IMR-90 (cell line): ENCODE results near the gene ZDHHC14. TPM values are rescaled to one million over a fixed set of nuclear protein-coding genes. Genes with fewer than 3 reads are reported as not detected.

Experiments
- ATAC-seq: fragments of 200-7000 bp; cut with Tn5 transposase; 2 replicates; pipeline ENCODE4 v1.9.1; 2020; ENCODE audit warnings: low read depth, mild to moderate bottlenecking, moderate library complexity
- BruUV-seq: library from RNA; stranded (reverse); fragments of 400-500 nt; replicated peaks from 2 replicates; lab custom pipeline; 2021; lab: Mats Ljungman, UMichigan
- CTCF ChIA-PET: fragments of 300-600 bp; formaldehyde crosslinking; extraction: SDS; loops from one replicate; lab custom pipeline; 2021; ENCODE audit warnings: antibody characterized with exemption; lab: Yijun Ruan, JAX
- POLR2A ChIA-PET: fragments of 300-600 bp; sonication (Branson Sonifier 250); formaldehyde crosslinking; loops from one replicate; lab custom pipeline; 2022; ENCODE audit warnings: antibody characterized with exemption; ENCODE audit not compliant: unreplicated experiment; lab: Charles Lee
- DNase-seq: peaks from one replicate; pipeline ENCODE4 v3.0.0; 2013
- H2AFZ ChIP-seq: replicated peaks from 2 replicates; pipeline ENCODE3; 2013; ENCODE audit warnings: low read length, mild to moderate bottlenecking; ENCODE audit not compliant: poor library complexity
- H2AK5ac ChIP-seq: 2 replicates; pipeline ENCODE4 v1.6.1; 2013; ENCODE audit warnings: low read depth, low read length, inconsistent platforms
- H2AK9ac ChIP-seq: replicated peaks from 2 replicates; pipeline ENCODE3; 2013; ENCODE audit warnings: mild to moderate bottlenecking, low read depth, low read length, moderate library complexity; ENCODE audit not compliant: poor library complexity
- H2BK120ac ChIP-seq: 2 replicates; pipeline ENCODE4 v1.6.1; 2013; ENCODE audit warnings: low read depth, low read length, inconsistent platforms
- H2BK15ac ChIP-seq: 3 replicates; pipeline ENCODE4 v1.6.1; 2013; ENCODE audit warnings: low read depth, low read length, inconsistent platforms
- H2BK20ac ChIP-seq: 2 replicates; pipeline ENCODE4 v1.6.1; 2013; ENCODE audit warnings: low read depth, mild to moderate bottlenecking, inconsistent platforms, low read length, moderate library complexity
- H2BK5ac ChIP-seq: 2 replicates; pipeline ENCODE4 v1.6.1; 2013; ENCODE audit warnings: mild to moderate bottlenecking, low read depth, low read length, inconsistent platforms; ENCODE audit not compliant: poor library complexity, severe bottlenecking
- H3K14ac ChIP-seq: replicated peaks from 2 replicates; pipeline ENCODE4 v1.6.1; 2013; ENCODE audit warnings: low read depth, low read length, inconsistent platforms
- H3K18ac ChIP-seq: 2 replicates; pipeline ENCODE4 v1.6.1; 2013; ENCODE audit warnings: low read depth, low read length, control low read depth
- H3K23ac ChIP-seq: 2 replicates; pipeline ENCODE4 v1.6.1; 2013; ENCODE audit warnings: low read depth, low read length, inconsistent platforms
- H3K27ac ChIP-seq: 2 replicates; pipeline ENCODE4 v1.5.1; 2013; ENCODE audit warnings: mild to moderate bottlenecking, control low read depth, low read length; ENCODE audit not compliant: insufficient read depth
- H3K27me3 ChIP-seq: 2 replicates; pipeline ENCODE4 v1.6.1; 2013; ENCODE audit warnings: low read length; ENCODE audit not compliant: control insufficient read depth, insufficient read depth
- H3K36me3 ChIP-seq: 2 replicates; pipeline ENCODE4 v1.6.1; 2013; ENCODE audit warnings: low read length, mixed read lengths; ENCODE audit not compliant: control insufficient read depth, insufficient read depth
- H3K4ac ChIP-seq: 2 replicates; pipeline ENCODE4 v1.6.1; 2013; ENCODE audit warnings: low read depth, low read length, inconsistent platforms
- H3K4me1 ChIP-seq: 2 replicates; pipeline ENCODE4 v1.6.1; 2013; ENCODE audit warnings: low read length, mixed read lengths; ENCODE audit not compliant: control insufficient read depth, insufficient read depth
- H3K4me2 ChIP-seq: 2 replicates; pipeline ENCODE4 v1.6.1; 2013; ENCODE audit warnings: low read depth, mild to moderate bottlenecking, control low read depth, low read length, moderate library complexity
- H3K4me3 ChIP-seq: 2 replicates; pipeline ENCODE4 v1.5.1; 2013; ENCODE audit warnings: low read depth, mild to moderate bottlenecking, control low read depth, low read length, moderate library complexity; ENCODE audit not compliant: insufficient read depth
- H3K56ac ChIP-seq: 2 replicates; pipeline ENCODE4 v1.6.1; 2013; ENCODE audit warnings: low read length, inconsistent platforms; ENCODE audit not compliant: insufficient read depth; ENCODE audit errors: extremely low read depth
- H3K79me1 ChIP-seq, 2 experiments: 2 replicates each; pipeline ENCODE4 v1.6.1; 2013; ENCODE audit warnings: low read length in 2 of 2, inconsistent platforms in 1 of 2, low read depth in 1 of 2
- H3K9ac ChIP-seq: 2 replicates; pipeline ENCODE4 v1.6.1; 2013; ENCODE audit warnings: low read depth, low read length, control low read depth
- H3K9me1 ChIP-seq: 2 replicates; pipeline ENCODE4 v1.6.1; 2013; ENCODE audit warnings: low read length, inconsistent platforms; ENCODE audit not compliant: insufficient read depth
- H3K9me3 ChIP-seq: 2 replicates; pipeline ENCODE4 v1.6.1; 2013; ENCODE audit warnings: low read length; ENCODE audit not compliant: control insufficient read depth, insufficient read depth
- H4K20me1 ChIP-seq: 2 replicates; pipeline ENCODE4 v1.6.1; 2013; ENCODE audit warnings: low read length, inconsistent platforms; ENCODE audit not compliant: insufficient read depth
- H4K5ac ChIP-seq: 2 replicates; pipeline ENCODE4 v1.6.1; 2013; ENCODE audit warnings: mild to moderate bottlenecking, low read depth, low read length, control low read depth
- H4K8ac ChIP-seq, 2 experiments: 2 replicates each; pipeline ENCODE4 v1.6.1; 2013; ENCODE audit warnings: low read depth in 2 of 2, low read length in 2 of 2, control low read depth in 1 of 2, inconsistent platforms in 1 of 2
- H4K91ac ChIP-seq: 2 replicates; pipeline ENCODE4 v1.6.1; 2013; ENCODE audit warnings: low read depth, low read length, inconsistent platforms; ENCODE audit not compliant: insufficient read depth
- BHLHE40 ChIP-seq: fragments of 150-350 bp; IDR thresholded peaks from 2 replicates; pipeline ENCODE4 v1.6.1; 2016; ENCODE audit warnings: mild to moderate bottlenecking, low read depth, low read length
- CEBPB ChIP-seq: IDR thresholded peaks from 2 replicates; pipeline ENCODE4 v1.6.1; 2012; ENCODE audit warnings: low read depth, low read length, improper control_type of control experiment
- CHD1 ChIP-seq: IDR thresholded peaks from 2 replicates; pipeline ENCODE4 v1.6.1; 2012; ENCODE audit warnings: low read depth, low read length, improper control_type of control experiment
- CTCF ChIP-seq: conservative IDR thresholded peaks from 2 replicates; pipeline ENCODE4 v1.5.1; 2012; ENCODE audit warnings: mild to moderate bottlenecking, low read depth, low read length, improper control_type of control experiment
- ELK1 ChIP-seq: fragments of 150-350 bp; IDR thresholded peaks from 2 replicates; pipeline ENCODE4 v1.6.1; 2016; ENCODE audit warnings: low read depth, mild to moderate bottlenecking, low read length, moderate library complexity, borderline replicate concordance
- FOS ChIP-seq: fragments of 150-350 bp; IDR thresholded peaks from 2 replicates; pipeline ENCODE4 v1.6.1; 2016; ENCODE audit warnings: low read depth, low read length
- MAFK ChIP-seq: IDR thresholded peaks from 2 replicates; pipeline ENCODE4 v1.6.1; 2012; ENCODE audit warnings: low read depth, low read length, improper control_type of control experiment
- MAZ ChIP-seq: IDR thresholded peaks from 2 replicates; pipeline ENCODE4 v1.6.1; 2012; ENCODE audit warnings: low read depth, mild to moderate bottlenecking, low read length, improper control_type of control experiment, moderate library complexity, borderline replicate concordance
- MXI1 ChIP-seq: IDR thresholded peaks from 2 replicates; pipeline ENCODE4 v1.6.1; 2012; ENCODE audit warnings: low read depth, mild to moderate bottlenecking, low read length, moderate library complexity, borderline replicate concordance
- NFE2L2 ChIP-seq: fragments of 150-350 bp; IDR thresholded peaks from 2 replicates; pipeline ENCODE4 v1.6.1; 2016; ENCODE audit warnings: low read depth, mild to moderate bottlenecking, low read length
- POLR2A ChIP-seq: IDR thresholded peaks from 2 replicates; pipeline ENCODE4 v1.6.1; 2012; ENCODE audit warnings: mild to moderate bottlenecking, low read depth, low read length
- RAD21 ChIP-seq: IDR thresholded peaks from 2 replicates; pipeline ENCODE4 v1.6.1; 2012; ENCODE audit warnings: low read length, improper control_type of control experiment
- RCOR1 ChIP-seq: IDR thresholded peaks from 2 replicates; pipeline ENCODE4 v1.6.1; 2012; ENCODE audit warnings: mild to moderate bottlenecking, low read length, improper control_type of control experiment; ENCODE audit not compliant: insufficient replicate concordance
- RFX5 ChIP-seq: IDR thresholded peaks from 2 replicates; pipeline ENCODE4 v1.8.0; 2012; ENCODE audit warnings: low read depth, mild to moderate bottlenecking, low read length, moderate library complexity
- SMC3 ChIP-seq: fragments of 150-350 bp; IDR thresholded peaks from 2 replicates; pipeline ENCODE4 v1.6.1; 2016; ENCODE audit warnings: low read depth, mild to moderate bottlenecking, antibody characterized with exemption, low read length, moderate library complexity
- USF2 ChIP-seq: fragments of 150-350 bp; IDR thresholded peaks from 2 replicates; pipeline ENCODE4 v1.6.1; 2017; ENCODE audit warnings: mild to moderate bottlenecking, antibody characterized with exemption, low read length, low read depth
- WGBS, 2 experiments: methylation state at CpG; one replicate each; pipeline versions ENCODE4 v1.1.5 to v1.1.7; 2013; ENCODE audit warnings: missing lambda C conversion rate in 2 of 2; ENCODE audit not compliant: insufficient read length in 1 of 2; ENCODE audit errors: extremely low coverage in 2 of 2; 5-methylcytosine and 5-hydroxymethylcytosine counted together
- dilution Hi-C: fragments of 300-500 bp; cut with HindIII; formaldehyde crosslinking; loops from one replicate; pipeline ENCODE4 v1.14.3; 2018; ENCODE audit warnings: low sequenced_read_pairs; ENCODE audit not compliant: unreplicated experiment
- in situ Hi-C: fragments of 300-500 bp; cut with MboI; formaldehyde crosslinking; loops from 3 replicates; pipeline ENCODE4 v1.14.3; 2019; ENCODE audit warnings: low sequenced_read_pairs, inconsistent platforms, mixed read lengths
- intact Hi-C: fragments of 100-400 bp; cut with micrococcal nuclease; formaldehyde crosslinking; loops from 2 replicates; pipeline ENCODE4 v1.10.0; 2022
- polyA plus RNA-seq, 3 experiments: library from polyadenylated mRNA; depleted of rRNA; stranded (reverse); fragments of >200 nt; gene quantifications; 2 replicates each; pipeline ENCODE4 v1.2.3, GENCODE V29; 2012; ENCODE audit warnings: low replicate concordance in 1 of 3
- total RNA-seq: library from RNA; depleted of rRNA; stranded (reverse); fragments of >200 nt; gene quantifications from 2 replicates; pipeline ENCODE4 v1.2.3, GENCODE V29; 2012

Gene ZDHHC14
- total and polyA plus RNA-seq, 2 of the 4 experiments (the other 2 are of a cell fraction) = 0.90 to 2.0 TPM

GRCh38 chr6:157517601-157518359, 136.8 kb downstream of the ZDHHC14 start:
- no peak overlapping the region for H4K8ac ChIP-seq
- WGBS, 2 experiments = 90% methylated on average over 9 of the region's 15 CpGs; no CpG with 5 or more reads in 1 of the 2 experiments
- H3K9ac ChIP-seq = no peak overlapping the region
- no peak for ATAC-seq
- H3K18ac ChIP-seq = no peak overlapping the region
- ChIA-PET CTCF (no interaction called here), POLR2A (no interaction called here)
- no peak overlapping the region for H4K91ac ChIP-seq
- no peak overlapping the region for H3K14ac ChIP-seq
- no peak overlapping the region for H3K23ac ChIP-seq
- no peak overlapping the region for H2AK5ac ChIP-seq
- no peak for DNase-seq
- H4K20me1 ChIP-seq = no peaks in the 10 kb centered on the region
- H3K4me1 ChIP-seq = peaks cover 7% of the 10 kb centered on the region
- H3K27me3 ChIP-seq = no peaks in the 10 kb centered on the region
- no peak overlapping the region for H2BK120ac ChIP-seq
- no peak overlapping the region for H3K56ac ChIP-seq
- H2BK20ac ChIP-seq = no peak overlapping the region
- no peak overlapping the region for H3K4me3 ChIP-seq
- H2AFZ ChIP-seq = no peak overlapping the region
- no peak overlapping the region for H3K27ac ChIP-seq
- dilution Hi-C loops (no loop called here), in situ Hi-C loops (no loop called here), intact Hi-C loops (no loop called here)
- no peaks in the 10 kb centered on the region for H3K79me1 ChIP-seq
- H2BK15ac ChIP-seq = no peak overlapping the region
- peaks cover 3% of the 10 kb centered on the region; the same call in 1 of the 2 replicates for H3K9me1 ChIP-seq
- H2AK9ac ChIP-seq = no peak overlapping the region
- no peaks in the 10 kb centered on the region for H3K36me3 ChIP-seq
- H4K5ac ChIP-seq = no peak overlapping the region
- no TSS peak for BruUV-seq
- H2BK5ac ChIP-seq = no peak overlapping the region
- H3K4ac ChIP-seq = no peak overlapping the region
- no peak overlapping the region for H3K4me2 ChIP-seq
- H3K9me3 ChIP-seq = no peaks in the 10 kb centered on the region
- TF ChIP-seq USF2 = no peak
- TF ChIP-seq RCOR1 = no peak
- no peak for TF ChIP-seq CHD1
- TF ChIP-seq NFE2L2 = no peak
- TF ChIP-seq RAD21 = no peak
- TF ChIP-seq SMC3 = no peak
- no peak for TF ChIP-seq CTCF
- TF ChIP-seq BHLHE40 = no peak
- no peak for TF ChIP-seq CEBPB
- no peak for TF ChIP-seq MAZ
- no peak for TF ChIP-seq FOS
- TF ChIP-seq ELK1 = no peak
- TF ChIP-seq MAFK = no peak
- TF ChIP-seq POLR2A = no peak
- no peak for TF ChIP-seq RFX5
- TF ChIP-seq MXI1 = no peak
